Measurements from ENCODE around the gene CPNE1. TPM values are rescaled to one million over a fixed set of nuclear protein-coding genes. Genes with fewer than 3 reads are reported as not detected.

CPNE1 gene
- total RNA-seq, 1 experiment from 2014 or later: 72.4 TPM

DNA sequence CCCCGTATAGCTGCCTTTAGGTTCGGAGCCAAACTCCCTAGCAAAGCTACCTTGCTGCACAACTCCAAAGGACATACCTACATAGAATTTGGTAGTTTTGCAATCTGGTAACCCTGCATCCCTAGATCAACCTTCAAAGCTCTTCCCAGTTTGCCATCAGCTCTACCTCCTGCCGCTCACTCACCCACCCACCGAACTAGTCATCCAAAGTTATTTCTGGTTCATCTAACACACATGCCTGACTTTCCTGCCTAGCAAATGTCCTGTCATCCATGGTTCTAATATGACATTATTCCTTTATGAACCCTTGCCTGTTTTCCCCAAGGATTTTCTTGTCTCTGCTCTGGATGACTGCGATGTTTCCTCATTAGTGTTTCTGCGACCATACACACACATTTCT lies 27.4 kb downstream of the CPNE1 start:
- in situ Hi-C loops (cut with HindIII; ENCODE audit: low pct_unique_long_range_greater_than_20kb, low sequenced_read_pairs): no loop called here
- no peak for DNase-seq (ENCODE audit: low read depth, low spot score)

- in situ Hi-C loops (cut with HindIII; ENCODE audit: low pct_unique_long_range_greater_than_20kb, low sequenced_read_pairs): no loop called here
- no peak for DNase-seq (ENCODE audit: low read depth, low spot score)
Measured at GRCh38 chr20:35636095-35636494, 28.6 kb downstream of the CPNE1 start.

GRCh38 chr20:35635652-35636051 lies 29.0 kb downstream of the CPNE1 start:
- in situ Hi-C loops (cut with HindIII; ENCODE audit: low pct_unique_long_range_greater_than_20kb, low sequenced_read_pairs): no loop called here
- no peak for DNase-seq (ENCODE audit: low read depth, low spot score)

DNA sequence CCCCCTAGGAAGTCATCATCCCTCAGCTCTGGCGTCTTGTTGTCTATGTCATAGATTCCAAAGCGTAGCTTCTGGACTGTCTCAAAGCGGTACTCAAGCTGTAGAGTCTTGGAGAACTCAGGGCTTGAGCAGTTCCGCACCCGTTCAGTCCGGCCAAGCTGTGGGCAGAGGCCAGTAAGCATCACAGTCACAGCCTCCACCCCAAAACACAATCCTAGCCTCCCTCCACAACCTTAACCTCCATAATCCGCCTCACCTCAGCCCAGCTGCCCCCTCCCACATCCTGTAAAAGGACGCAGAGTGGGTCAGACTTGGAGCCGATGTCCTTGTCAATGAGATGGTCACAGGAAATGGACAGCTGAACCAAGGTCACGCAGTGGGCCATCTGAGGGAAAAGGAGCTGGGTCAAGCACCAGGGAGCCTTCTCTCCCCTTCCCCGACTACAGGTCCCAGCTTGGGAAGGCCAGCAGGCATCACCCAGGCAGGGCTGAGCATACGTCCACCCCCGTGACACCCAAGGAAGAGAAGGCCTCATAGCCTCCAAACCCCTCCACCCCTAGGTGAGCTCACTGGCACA lies 32.1 kb downstream of the CPNE1 start:
- no peak for DNase-seq (ENCODE audit: low read depth, low spot score)
- in situ Hi-C loops (cut with HindIII; ENCODE audit: low pct_unique_long_range_greater_than_20kb, low sequenced_read_pairs): no loop called here

DNA sequence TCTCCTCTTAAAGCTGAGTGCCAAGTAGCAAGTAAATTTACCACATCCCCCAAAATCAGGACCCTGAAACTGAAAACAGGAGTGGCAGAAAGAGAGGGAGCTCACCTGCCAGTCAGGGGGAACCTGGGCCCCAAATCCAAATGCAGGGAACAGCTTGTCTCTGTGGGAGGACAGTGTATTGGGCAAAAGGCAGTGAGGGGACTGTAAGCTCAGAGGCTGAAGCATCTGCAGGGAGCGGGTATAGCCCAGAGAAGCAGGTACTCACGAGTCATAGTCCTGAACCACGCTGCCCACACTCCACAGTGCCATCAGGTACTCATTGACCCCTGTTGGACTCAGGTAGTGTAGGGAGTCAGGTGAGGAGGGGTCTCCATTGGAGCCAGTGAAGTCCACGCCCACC lies 34.1 kb downstream of the CPNE1 start:
- in situ Hi-C loops (cut with HindIII; ENCODE audit: low pct_unique_long_range_greater_than_20kb, low sequenced_read_pairs): no loop called here
- DNase-seq (ENCODE audit: low read depth, low spot score): no peak

- in situ Hi-C loops (cut with HindIII; ENCODE audit: low pct_unique_long_range_greater_than_20kb, low sequenced_read_pairs): no loop called here
- DNase-seq (ENCODE audit: low read depth, low spot score): no peak
Measured at GRCh38 chr20:35629427-35630145, 35.1 kb downstream of the CPNE1 start.

- in situ Hi-C loops (cut with HindIII; ENCODE audit: low pct_unique_long_range_greater_than_20kb, low sequenced_read_pairs): no loop called here
Measured at GRCh38 chr20:35627121-35627520, 37.6 kb downstream of the CPNE1 start.

GRCh38 chr20:35626386-35627001 lies 38.2 kb downstream of the CPNE1 start:
- in situ Hi-C loops (cut with HindIII; ENCODE audit: low pct_unique_long_range_greater_than_20kb, low sequenced_read_pairs): no loop called here

More at GRCh38 chr20:35627121-35627520, 37.6 kb downstream of the CPNE1 start:
- DNase-seq (ENCODE audit: low read depth, low spot score): no peak

GRCh38 chr20:35625584-35626385 lies 38.9 kb downstream of the CPNE1 start:
- in situ Hi-C loops (cut with HindIII; ENCODE audit: low pct_unique_long_range_greater_than_20kb, low sequenced_read_pairs): no loop called here
- DNase-seq (ENCODE audit: low read depth, low spot score): no peak

More at GRCh38 chr20:35626386-35627001, 38.2 kb downstream of the CPNE1 start:
- DNase-seq (ENCODE audit: low read depth, low spot score): no peak

DNA sequence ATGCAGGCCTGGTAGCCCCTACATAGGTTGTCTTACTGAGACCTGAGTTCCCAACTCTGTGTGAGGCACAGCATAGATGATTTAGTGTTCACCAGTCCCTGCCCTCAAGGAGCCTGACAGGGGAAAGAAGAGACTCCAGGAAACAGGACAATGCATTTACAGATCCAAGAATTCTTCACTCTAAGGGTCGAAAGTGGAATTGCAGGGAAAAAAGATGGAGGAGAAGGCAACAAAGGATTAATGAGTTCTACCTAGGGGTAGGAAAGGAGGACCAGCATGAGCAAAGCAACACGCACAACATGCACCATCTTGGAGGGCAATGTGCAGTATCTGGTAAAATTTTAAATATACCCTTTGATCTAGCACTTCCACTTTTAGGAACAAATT lies 43.1 kb downstream of the CPNE1 start:
- in situ Hi-C loops (cut with HindIII; ENCODE audit: low pct_unique_long_range_greater_than_20kb, low sequenced_read_pairs): no loop called here
- DNase-seq (ENCODE audit: low read depth, low spot score): peak; percentile 51

GRCh38 chr20:35620818-35621559 lies 43.7 kb downstream of the CPNE1 start:
- in situ Hi-C loops (cut with HindIII; ENCODE audit: low pct_unique_long_range_greater_than_20kb, low sequenced_read_pairs): no loop called here
- DNase-seq (ENCODE audit: low read depth, low spot score): no peak

DNA sequence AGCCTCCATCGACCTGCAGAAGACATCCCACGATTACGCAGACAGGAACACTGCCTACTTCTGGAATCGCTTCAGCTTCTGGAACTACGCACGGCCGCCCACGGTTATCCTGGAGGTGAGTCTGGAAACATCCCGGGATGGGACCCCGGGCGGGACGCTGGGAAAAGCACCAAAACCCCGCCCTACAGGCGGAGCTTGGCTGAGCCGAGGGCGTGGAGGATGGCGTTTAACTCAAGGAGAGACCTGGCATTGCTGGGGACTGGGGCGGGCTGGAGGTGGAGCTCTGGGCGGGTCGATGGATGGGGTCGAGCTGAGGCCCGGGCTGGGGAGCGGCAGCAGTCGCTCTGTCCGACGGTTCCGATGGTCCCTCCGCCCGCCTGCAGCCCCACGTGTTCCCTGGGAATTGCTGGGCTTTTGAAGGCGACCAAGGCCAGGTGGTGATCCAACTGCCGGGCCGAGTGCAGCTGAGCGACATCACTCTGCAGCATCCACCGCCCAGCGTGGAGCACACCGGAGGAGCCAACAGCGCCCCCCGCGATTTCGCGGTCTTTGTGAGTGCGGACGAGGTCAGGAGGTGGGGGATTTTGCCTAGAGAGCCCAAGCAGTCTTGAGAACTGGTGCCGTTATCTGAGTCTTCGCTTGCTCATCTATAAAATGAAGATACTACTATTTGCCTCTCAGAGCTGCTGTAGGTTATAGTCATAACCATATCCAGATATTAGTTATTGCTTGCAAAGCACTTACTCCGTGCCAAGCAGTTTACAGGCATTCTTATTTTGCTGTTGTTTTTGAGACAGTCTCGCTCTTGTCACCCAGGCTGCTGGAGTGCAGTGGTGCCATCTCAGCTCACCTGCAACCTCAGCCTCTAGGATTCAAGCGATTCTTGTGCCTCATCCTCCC lies 45.3 kb downstream of the CPNE1 start:
- in situ Hi-C loops (cut with HindIII; ENCODE audit: low pct_unique_long_range_greater_than_20kb, low sequenced_read_pairs): no loop called here
- DNase-seq (ENCODE audit: low read depth, low spot score): peak; percentile 93

GRCh38 chr20:35618263-35619131 lies 46.2 kb downstream of the CPNE1 start:
- DNase-seq (ENCODE audit: low read depth, low spot score): peak; percentile 20
- in situ Hi-C loops (cut with HindIII; ENCODE audit: low pct_unique_long_range_greater_than_20kb, low sequenced_read_pairs): no loop called here

DNA sequence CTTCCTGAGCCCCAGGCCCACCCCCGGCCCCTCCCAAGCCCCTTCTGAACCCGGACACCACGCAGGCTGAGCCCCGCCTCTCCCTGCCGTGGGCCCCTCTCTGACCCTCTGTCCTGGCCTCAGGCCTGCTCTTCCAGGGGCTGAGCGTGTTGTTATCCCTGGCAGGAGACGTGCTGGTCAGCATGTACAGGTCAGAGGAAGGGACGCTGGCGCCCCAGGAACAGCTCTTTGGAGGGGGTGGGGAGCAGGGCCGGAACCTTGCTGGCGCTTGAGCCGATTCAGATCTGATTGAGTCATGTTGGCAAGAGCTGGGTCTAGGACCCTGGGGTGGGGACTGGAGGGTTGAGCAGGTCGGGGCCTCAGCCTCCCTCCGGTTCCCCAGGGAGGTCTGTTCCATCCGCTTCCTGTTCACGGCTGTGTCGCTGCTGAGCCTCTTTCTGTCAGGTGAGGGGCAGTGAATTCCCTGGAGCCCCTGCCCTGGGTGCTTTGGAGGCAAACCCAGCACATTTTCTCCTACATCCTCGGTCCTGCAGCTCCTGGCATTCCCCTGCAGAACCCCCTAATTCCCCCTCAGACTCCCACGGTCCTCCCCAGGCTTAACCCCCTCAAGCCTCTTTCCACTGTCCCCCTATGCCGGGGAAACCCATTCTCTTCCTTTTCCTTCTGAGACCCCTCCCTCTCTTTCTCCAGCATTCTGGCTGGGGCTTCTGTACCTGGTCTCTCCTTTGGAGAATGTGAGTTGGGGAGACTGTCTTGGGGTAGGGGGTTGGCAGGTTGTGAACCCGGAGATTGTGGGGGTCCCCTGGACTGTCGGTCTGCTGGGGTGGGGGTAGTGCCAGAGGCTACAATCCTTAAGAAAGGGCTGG lies 47.1 kb downstream of the CPNE1 start:
- in situ Hi-C loops (cut with HindIII; ENCODE audit: low pct_unique_long_range_greater_than_20kb, low sequenced_read_pairs): no loop called here
- DNase-seq (ENCODE audit: low read depth, low spot score): peak; percentile 49
